ENCODE data around the gene TRAF7.
A peak's percentile ranks its signal among the peaks of the same experiment; 100 is the strongest.
"Not testable (repeated sequence)": the region's sequence is repeated elsewhere in the genome, so short reads cannot be mapped to it uniquely, and the experiment has no call there.

Gene TRAF7

GRCh38 chr16:2199621-2200139 is 44.1 kb downstream of the TRAF7 start:
- DNase-seq (ENCODE audit: low read depth in 2 of 2): no peak

GRCh38 chr16:2200313-2200712 is 44.7 kb downstream of the TRAF7 start:
- no peak for DNase-seq (ENCODE audit: low read depth in 2 of 2)

GRCh38 chr16:2203119-2203688 is 47.6 kb downstream of the TRAF7 start:
- DNase-seq (ENCODE audit: low read depth in 2 of 2): not testable (repeated sequence)

- DNase-seq (ENCODE audit: low read depth in 2 of 2): no peak
These were observed 49.0 kb downstream of the TRAF7 start for GRCh38 chr16:2204416-2205103.

- peak; percentile 79 to 82 for DNase-seq (ENCODE audit: low read depth in 2 of 2)
These were observed 49.8 kb downstream of the TRAF7 start, which contains the start of gene MLST8 for GRCh38 chr16:2205104-2205966. TSS of gene MLST8 (plus strand) at chr16:2205454. CDS start at chr16:2206086, 632 bp downstream.

GRCh38 chr16:2205967-2206313 is 50.4 kb downstream of the TRAF7 start:
- no peak for DNase-seq (ENCODE audit: low read depth in 2 of 2)

DNA sequence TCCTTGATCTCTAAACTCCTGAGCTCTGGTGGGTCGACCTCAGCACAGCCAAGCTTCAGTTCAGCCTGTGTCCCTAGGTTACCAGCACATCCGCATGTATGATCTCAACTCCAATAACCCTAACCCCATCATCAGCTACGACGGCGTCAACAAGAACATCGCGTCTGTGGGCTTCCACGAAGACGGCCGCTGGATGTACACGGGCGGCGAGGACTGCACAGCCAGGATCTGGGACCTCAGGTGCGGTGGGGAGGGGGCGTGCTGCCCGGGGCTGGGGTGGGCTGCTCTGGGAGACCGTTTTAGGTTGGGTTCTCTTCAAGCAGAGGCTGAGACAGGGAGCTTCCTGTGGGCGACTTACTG is 50.8 kb downstream of the TRAF7 start:
- no peak for DNase-seq (ENCODE audit: low read depth in 2 of 2)

DNA sequence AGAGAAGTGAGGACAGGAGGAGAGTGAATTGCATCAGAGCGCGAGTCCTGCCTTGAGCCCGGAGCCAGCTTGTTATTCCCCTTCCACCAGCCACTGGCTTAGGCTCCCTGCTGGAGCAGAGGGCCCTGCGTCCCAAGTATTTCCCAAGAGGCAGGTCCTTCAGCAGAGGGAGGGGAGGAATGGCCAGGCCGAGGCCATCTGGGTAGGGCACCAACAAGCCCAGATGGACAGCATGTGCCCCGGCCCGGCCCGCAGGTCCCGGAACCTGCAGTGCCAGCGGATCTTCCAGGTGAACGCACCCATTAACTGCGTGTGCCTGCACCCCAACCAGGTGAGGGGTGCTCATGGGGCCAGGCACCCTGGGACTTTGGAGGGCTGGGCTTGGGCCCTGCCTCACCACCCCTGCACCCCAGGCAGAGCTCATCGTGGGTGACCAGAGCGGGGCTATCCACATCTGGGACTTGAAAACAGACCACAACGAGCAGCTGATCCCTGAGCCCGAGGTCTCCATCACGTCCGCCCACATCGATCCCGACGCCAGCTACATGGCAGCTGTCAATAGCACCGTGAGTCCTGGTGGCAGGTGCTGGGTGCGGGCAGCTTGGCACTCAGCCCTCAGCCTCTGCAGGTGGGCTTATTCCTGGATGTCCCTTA is 51.3 kb downstream of the TRAF7 start:
- no peak for DNase-seq (ENCODE audit: low read depth in 2 of 2)

GRCh38 chr16:2207872-2208271 is 52.3 kb downstream of the TRAF7 start:
- no peak for DNase-seq (ENCODE audit: low read depth in 2 of 2)

- no peak for DNase-seq (ENCODE audit: low read depth in 2 of 2)
These were observed 52.7 kb downstream of the TRAF7 start for GRCh38 chr16:2208308-2208707.

DNA sequence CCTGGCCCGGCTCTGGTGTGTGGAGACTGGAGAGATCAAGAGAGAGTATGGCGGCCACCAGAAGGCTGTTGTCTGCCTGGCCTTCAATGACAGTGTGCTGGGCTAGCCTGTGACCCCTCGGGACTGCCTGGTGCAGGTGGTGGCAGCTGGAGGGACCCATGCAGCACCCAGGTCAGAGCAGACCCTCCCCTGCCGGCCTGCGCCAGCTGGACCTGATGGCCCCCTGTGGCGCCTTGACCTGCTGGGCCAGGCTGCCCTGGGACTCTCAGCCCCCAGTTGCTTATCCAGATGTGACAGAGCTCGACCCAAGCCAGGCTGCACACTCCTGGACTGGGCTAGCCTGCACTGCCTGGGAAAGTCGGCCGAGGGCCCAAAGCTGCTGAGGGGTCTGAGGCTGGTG is 53.2 kb downstream of the TRAF7 start:
- no peak for DNase-seq (ENCODE audit: low read depth in 2 of 2)

GRCh38 chr16:2209258-2210008 is 53.9 kb downstream of the TRAF7 start:
- DNase-seq (ENCODE audit: low read depth in 2 of 2): no peak

DNA sequence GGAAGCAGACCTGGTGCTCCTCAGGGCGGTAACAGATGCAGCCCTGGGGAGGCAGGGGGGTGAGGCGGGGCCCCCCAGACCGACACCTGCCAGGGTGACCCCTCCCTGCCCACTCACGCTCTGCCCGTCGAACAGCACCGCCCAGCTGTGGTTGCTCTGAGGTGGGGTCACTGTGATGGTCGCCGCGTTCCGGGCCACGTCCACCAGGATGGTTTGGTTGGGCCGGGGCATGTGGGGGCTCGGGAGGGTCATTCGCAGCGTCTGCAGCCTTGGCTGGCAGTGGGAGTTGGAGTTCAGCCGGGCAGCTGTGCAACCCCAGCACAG is 54.4 kb downstream of the TRAF7 start:
- no peak for DNase-seq (ENCODE audit: low read depth in 2 of 2)

- DNase-seq (ENCODE audit: low read depth in 2 of 2): no peak
These were observed 55.1 kb downstream of the TRAF7 start, which contains the start of gene BRICD5 for GRCh38 chr16:2210386-2211365. TSS of gene BRICD5 (minus strand) at chr16:2210863. CDS start at chr16:2210833, 30 bp downstream.

GRCh38 chr16:2211923-2212347 is 56.4 kb downstream of the TRAF7 start:
- DNase-seq (ENCODE audit: low read depth in 2 of 2): no peak

- DNase-seq (ENCODE audit: low read depth in 2 of 2): no peak
These were observed 57.1 kb downstream of the TRAF7 start for GRCh38 chr16:2212362-2213324.

DNA sequence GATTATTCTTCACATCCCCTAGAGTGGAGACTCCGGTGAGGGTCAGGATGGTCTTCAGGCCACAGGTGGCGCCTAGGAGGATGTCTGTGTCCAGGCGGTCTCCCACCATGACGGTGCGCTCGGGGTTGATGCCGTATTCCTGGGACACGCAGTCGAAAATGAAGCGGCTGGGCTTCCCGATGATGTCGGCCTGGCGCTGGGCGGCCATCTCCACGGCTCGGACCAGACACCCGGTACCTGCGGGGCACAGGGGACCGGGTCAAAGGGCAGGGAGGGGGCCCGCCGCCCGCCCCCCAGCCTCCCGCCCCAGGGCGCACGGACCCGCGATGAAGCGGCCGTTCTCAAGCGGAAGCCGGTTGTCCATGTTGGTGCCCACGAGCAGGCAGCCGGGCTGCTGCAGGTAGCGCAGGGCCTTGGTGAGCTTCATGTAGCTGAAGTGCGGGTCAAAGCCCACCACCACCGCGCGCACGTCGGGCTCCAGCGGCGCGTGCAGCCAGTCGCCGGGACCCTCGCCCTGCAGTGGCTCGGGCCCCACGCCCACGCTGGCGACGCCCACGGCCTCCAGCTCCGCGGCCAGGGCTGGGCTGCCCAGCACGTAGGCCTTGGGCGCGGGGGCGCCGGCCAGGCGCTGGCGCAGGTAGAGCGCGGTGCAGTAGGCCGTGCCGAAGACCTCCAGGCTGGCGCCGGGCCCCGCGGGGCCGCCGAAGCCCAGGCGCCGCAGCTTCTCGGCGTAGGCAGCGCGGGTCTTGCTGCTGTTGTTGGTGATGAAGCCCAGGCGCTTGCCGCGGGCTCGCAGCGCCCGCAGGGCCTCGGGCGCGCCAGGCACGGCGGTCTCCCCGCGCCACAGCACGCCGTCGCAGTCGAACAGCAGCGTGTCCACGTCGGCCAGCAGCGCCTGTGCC is 58.5 kb downstream of the TRAF7 start:
- DNase-seq (ENCODE audit: low read depth in 2 of 2): no peak

- DNase-seq (ENCODE audit: low read depth in 2 of 2): no peak
These were observed 59.1 kb downstream of the TRAF7 start, which contains the start of gene PGP for GRCh38 chr16:2214719-2214968. TSS of gene PGP (minus strand) at chr16:2214840. CDS start at chr16:2214777, 63 bp downstream.
